Measurements from ENCODE around the gene RASGEF1C. TPM values are rescaled to one million over a fixed set of nuclear protein-coding genes. Genes with fewer than 3 reads are reported as not detected.

The RASGEF1C gene
- total and polyA plus RNA-seq, 10 donors = 0.06 to 1.1 (median 0.21) TPM; not detected in 6

DNA sequence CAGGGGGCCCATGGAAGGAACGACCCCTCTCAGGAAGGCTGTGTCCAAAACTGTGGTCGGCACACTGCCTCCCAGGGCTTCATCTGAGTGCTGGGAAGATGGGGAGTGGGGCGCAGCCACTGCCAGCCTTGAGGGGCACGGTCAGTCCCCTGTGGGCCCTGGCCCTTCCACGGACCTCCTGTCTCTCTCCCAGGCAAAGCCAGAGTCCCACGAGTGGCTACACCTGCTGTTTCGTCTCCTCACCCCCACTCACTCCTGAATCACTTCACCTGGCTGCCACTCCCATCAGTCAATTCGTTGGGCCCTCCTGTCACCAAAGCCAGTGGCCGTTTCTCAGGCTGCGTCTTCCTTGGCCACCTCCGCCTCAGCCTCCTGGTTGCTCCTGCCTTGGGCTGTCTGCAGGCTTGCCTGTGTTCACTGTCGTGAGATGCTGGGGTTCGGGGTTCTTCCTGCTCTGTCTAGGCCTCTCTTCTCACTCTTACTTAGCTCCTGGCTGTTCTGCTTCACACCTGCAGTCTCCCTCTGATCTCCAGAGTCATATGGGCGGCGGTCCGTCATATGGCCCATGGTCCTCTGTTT lies 78.6 kb downstream of the RASGEF1C start:
- WGBS, 5 donors = 79 to 88% (median 82%) methylated on average over 15 to 16 of the region's 16 CpGs
- H3K4me3 ChIP-seq = no peak overlapping the region
- no peaks in the 10 kb centered on the region for H3K36me3 ChIP-seq
- peak; percentile 62 for DNase-seq
- peaks cover 0 to 31% (median 8%) of the 10 kb centered on the region in 7 donors for H3K27me3 ChIP-seq (replicated peaks in 1 of 7)
- H3K27ac ChIP-seq = no peak overlapping the region
- TF ChIP-seq, protein P1, sequence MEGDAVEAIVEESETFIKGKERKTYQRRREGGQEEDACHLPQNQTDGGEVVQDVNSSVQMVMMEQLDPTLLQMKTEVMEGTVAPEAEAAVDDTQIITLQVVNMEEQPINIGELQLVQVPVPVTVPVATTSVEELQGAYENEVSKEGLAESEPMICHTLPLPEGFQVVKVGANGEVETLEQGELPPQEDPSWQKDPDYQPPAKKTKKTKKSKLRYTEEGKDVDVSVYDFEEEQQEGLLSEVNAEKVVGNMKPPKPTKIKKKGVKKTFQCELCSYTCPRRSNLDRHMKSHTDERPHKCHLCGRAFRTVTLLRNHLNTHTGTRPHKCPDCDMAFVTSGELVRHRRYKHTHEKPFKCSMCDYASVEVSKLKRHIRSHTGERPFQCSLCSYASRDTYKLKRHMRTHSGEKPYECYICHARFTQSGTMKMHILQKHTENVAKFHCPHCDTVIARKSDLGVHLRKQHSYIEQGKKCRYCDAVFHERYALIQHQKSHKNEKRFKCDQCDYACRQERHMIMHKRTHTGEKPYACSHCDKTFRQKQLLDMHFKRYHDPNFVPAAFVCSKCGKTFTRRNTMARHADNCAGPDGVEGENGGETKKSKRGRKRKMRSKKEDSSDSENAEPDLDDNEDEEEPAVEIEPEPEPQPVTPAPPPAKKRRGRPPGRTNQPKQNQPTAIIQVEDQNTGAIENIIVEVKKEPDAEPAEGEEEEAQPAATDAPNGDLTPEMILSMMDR (IDR thresholded peaks at IDR 0.05 in 8 of 11, conservative IDR thresholded peaks at IDR 0.05 in 3 of 11) = no peak
- TF ChIP-seq POLR2A (IDR thresholded peaks at IDR 0.05) (no peak), POLR2AphosphoS5 (IDR thresholded peaks at IDR 0.05) (no peak)
- intact Hi-C loops (cut with DNase I; ENCODE audit: low total_unique reads) = loop anchor here (5.0 kb wide), 1 partner anchor 187 kb away; no protein-coding TSS in a partner anchor
- peaks cover 0 to 7% (median 5%) of the 10 kb centered on the region in 6 donors for H3K4me1 ChIP-seq
- no peaks in the 10 kb centered on the region for H3K9me3 ChIP-seq

DNA sequence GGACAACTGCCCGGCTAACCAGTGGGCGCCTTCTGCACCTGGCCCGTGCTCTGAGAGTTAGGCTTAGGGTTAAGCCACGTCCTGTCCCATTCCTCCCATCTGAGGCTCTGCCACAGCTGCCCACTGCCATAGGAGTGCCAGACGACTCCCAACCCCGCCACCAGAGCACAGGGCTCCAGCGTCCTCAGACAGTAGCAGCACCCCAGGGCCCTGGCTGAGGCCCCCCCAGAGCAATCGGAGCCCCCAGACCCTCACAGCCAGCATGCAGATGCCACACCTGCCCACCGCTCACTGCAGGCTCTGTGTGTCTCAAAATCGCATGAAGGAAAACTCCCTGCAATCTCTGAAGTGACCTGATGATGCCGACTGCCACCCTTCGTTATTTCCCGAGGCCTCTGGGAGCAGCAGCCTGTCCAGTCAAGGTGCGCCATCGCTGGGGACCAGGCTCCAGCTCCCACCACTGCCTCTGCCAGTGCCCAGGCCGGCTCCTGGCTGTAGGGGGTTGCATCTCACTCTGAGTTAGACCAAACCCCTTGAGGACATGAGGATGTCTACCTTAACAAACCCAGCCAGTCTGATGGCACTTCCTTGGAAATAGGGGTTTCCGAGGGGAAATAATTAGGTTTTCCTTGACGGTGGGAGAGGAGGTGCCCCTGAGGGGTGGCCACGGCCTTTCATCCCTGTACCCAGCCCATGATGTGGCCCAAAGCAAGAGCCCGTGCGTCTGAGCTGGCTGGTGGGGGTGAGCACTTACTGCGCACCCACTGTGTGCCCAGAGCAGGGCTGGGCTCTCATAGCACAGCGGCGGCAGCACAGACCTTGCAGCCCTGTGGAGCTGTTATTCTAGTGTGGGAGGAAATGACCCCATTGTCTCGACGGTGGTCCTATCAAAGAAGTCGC lies 79.5 kb downstream of the RASGEF1C start:
- peak; percentile 63 for DNase-seq
- Histone ChIP-seq H3K9me3 (no peaks in the 10 kb centered on the region), H3K36me3 (no peaks in the 10 kb centered on the region), H3K27ac (no peak overlapping the region), H3K4me1 (peaks cover 0 to 7% (median 5%) of the 10 kb centered on the region in 6 donors), H3K4me3 (no peak overlapping the region), H3K27me3 (replicated peaks in 1 of 7) (peaks cover 0 to 30% (median 8%) of the 10 kb centered on the region in 7 donors)
- TF ChIP-seq, protein P1 (IDR thresholded peaks at IDR 0.05 in 8 of 11, conservative IDR thresholded peaks at IDR 0.05 in 3 of 11) = no peak
- TF ChIP-seq POLR2A (IDR thresholded peaks at IDR 0.05) (no peak), POLR2AphosphoS5 (IDR thresholded peaks at IDR 0.05) (no peak)
- intact Hi-C loops (cut with DNase I; ENCODE audit: low total_unique reads) = loop anchor here (5.0 kb wide), 2 partner anchors 78 to 188 kb away; partner anchors contain the start of gene RASGEF1C
- 79 to 88% (median 82%) methylated on average over 10 to 27 of the region's 27 CpGs for WGBS, 5 donors

DNA sequence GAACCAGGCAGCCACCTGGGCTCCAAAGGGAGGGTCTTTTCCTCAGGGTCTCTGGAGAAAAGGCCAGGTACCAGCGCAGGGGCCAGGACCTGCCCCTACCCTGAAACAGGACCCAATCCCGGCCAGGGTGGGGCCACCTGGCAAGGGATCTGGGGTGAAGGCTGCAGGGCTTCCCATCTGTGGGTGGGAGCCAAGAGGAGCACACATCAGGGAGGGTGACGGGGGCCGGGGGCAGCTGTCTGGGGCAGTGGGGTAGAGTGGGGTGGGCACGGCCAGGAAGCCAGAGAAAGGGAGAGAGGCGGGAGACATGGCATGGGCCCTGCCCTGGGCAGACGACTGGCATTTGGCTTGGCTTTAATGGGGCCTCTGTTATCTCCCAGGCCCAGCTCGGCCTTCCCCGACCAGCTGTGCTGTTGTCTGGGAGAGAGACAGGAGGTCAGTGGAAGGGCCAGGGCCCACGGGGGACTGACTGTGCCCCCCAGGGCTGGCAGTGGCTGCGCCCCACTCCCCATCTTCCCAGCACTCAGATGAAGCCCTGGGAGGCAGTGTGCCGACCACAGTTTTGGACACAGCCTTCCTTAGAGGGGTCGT lies 80.2 kb downstream of the RASGEF1C start:
- WGBS, 5 donors = 70 to 84% (median 80%) methylated on average over 12 to 13 of the region's 13 CpGs
- DNase-seq = peak; percentile 61

More for the DNA sequence above, 80.2 kb downstream of the RASGEF1C start:
- intact Hi-C loops (cut with DNase I; ENCODE audit: low total_unique reads) = loop anchor here (5.0 kb wide), 1 partner anchor 79 kb away; the partner anchor contains the start of gene RASGEF1C
- Histone ChIP-seq H3K4me3 (no peak overlapping the region), H3K36me3 (no peaks in the 10 kb centered on the region), H3K27me3 (replicated peaks in 1 of 7) (peaks cover 0 to 30% (median 8%) of the 10 kb centered on the region in 7 donors), H3K4me1 (peaks cover 0 to 7% (median 5%) of the 10 kb centered on the region in 6 donors), H3K27ac (no peak overlapping the region), H3K9me3 (no peaks in the 10 kb centered on the region)
- TF ChIP-seq POLR2A (IDR thresholded peaks at IDR 0.05) (no peak), POLR2AphosphoS5 (IDR thresholded peaks at IDR 0.05) (no peak)
- TF ChIP-seq, protein P1 (IDR thresholded peaks at IDR 0.05 in 8 of 11, conservative IDR thresholded peaks at IDR 0.05 in 3 of 11) = no peak
